ENCODE measurements around the gene ALX4.

The ALX4 gene

GRCh38 chr11:44301564-44302271 lies 8.2 kb downstream of the ALX4 start:
- no CpG with 5 or more reads among the region's 20 CpGs for WGBS (ENCODE audit: extremely low coverage, insufficient coverage, insufficient read length)
- no peak overlapping the region for H3K23ac ChIP-seq (ENCODE audit: low read length)

GRCh38 chr11:44300844-44301563 lies 8.9 kb downstream of the ALX4 start:
- Histone ChIP-seq H3K9ac (ENCODE audit: low read length) (no peak overlapping the region), H3K4ac (ENCODE audit: low read depth, low read length) (no peak overlapping the region), H3K18ac (ENCODE audit: low read length) (no peak overlapping the region), H4K91ac (ENCODE audit: low read depth, low read length) (peak overlapping the region; percentile 29), H2AFZ (ENCODE audit: insufficient read depth, low read length, poor library complexity) (no peak overlapping the region), H3K79me2 (ENCODE audit: control insufficient read depth, insufficient read depth, low read length, poor library complexity) (no peaks in the 10 kb centered on the region), H4K8ac (ENCODE audit: low read depth, low read length) (no peak overlapping the region), H3K4me1 (ENCODE audit: control insufficient read depth in 1 of 2, insufficient read depth in 2 of 2, low read length in 2 of 2) (peaks cover 12 to 24% of the 10 kb centered on the region in 2 experiments), H3K4me3 (ENCODE audit: low read depth, low read length) (no peak overlapping the region), H3K14ac (ENCODE audit: low read length) (no peak overlapping the region), H3K9me3 (ENCODE audit: insufficient read depth, low read depth, low read length) (peaks cover 5% of the 10 kb centered on the region), H3K23ac (ENCODE audit: low read length) (no peak overlapping the region), H3K27ac (ENCODE audit: low read depth, low read length) (no peak overlapping the region), H2BK12ac (ENCODE audit: low read length) (no peak overlapping the region), H3K4me2 (ENCODE audit: low read length) (no peak overlapping the region), H3K36me3 (ENCODE audit: control insufficient read depth in 1 of 2, insufficient read depth in 2 of 2, low read length in 2 of 2) (no peaks in the 10 kb centered on the region), H2BK120ac (ENCODE audit: insufficient read depth, low read length, poor library complexity) (peak overlapping the region; percentile 5), H3K27me3 (ENCODE audit: insufficient read depth, low read length) (peaks cover 37% of the 10 kb centered on the region), H3K79me1 (ENCODE audit: low read length) (peaks cover 5% of the 10 kb centered on the region), H4K12ac (ENCODE audit: low read depth, low read length) (no peak overlapping the region), H2AK5ac (ENCODE audit: low read length) (no peak overlapping the region), H2BK5ac (ENCODE audit: low read depth, low read length, poor library complexity) (no peak overlapping the region)
- DNase-seq = peak; percentile 54 to 72
- WGBS (ENCODE audit: extremely low coverage, insufficient coverage, insufficient read length) = no CpG with 5 or more reads among the region's 6 CpGs

More at GRCh38 chr11:44301564-44302271, 8.2 kb downstream of the ALX4 start:
- no peak overlapping the region for H2AFZ ChIP-seq (ENCODE audit: insufficient read depth, low read length, poor library complexity)
- H3K4me2 ChIP-seq (ENCODE audit: low read length) = no peak overlapping the region
- no peak overlapping the region for H3K4ac ChIP-seq (ENCODE audit: low read depth, low read length)
- peak overlapping the region; percentile 5 for H2BK120ac ChIP-seq (ENCODE audit: insufficient read depth, low read length, poor library complexity)
- no peak overlapping the region for H2AK5ac ChIP-seq (ENCODE audit: low read length)
- no peak overlapping the region for H3K9ac ChIP-seq (ENCODE audit: low read length)
- no peak overlapping the region for H4K12ac ChIP-seq (ENCODE audit: low read depth, low read length)
- H3K36me3 ChIP-seq (ENCODE audit: control insufficient read depth in 1 of 2, insufficient read depth in 2 of 2, low read length in 2 of 2) = no peaks in the 10 kb centered on the region
- H2BK5ac ChIP-seq (ENCODE audit: low read depth, low read length, poor library complexity) = no peak overlapping the region
- H3K79me2 ChIP-seq (ENCODE audit: control insufficient read depth, insufficient read depth, low read length, poor library complexity) = no peaks in the 10 kb centered on the region
- peak overlapping the region; percentile 42 for H3K14ac ChIP-seq (ENCODE audit: low read length)
- H3K79me1 ChIP-seq (ENCODE audit: low read length) = peaks cover 5% of the 10 kb centered on the region
- peak overlapping the region; percentile 29 for H4K91ac ChIP-seq (ENCODE audit: low read depth, low read length)
- no peak overlapping the region for H3K27ac ChIP-seq (ENCODE audit: low read depth, low read length)
- peaks cover 12 to 24% of the 10 kb centered on the region in 2 experiments for H3K4me1 ChIP-seq (ENCODE audit: control insufficient read depth in 1 of 2, insufficient read depth in 2 of 2, low read length in 2 of 2)
- H4K8ac ChIP-seq (ENCODE audit: low read depth, low read length) = peak overlapping the region; percentile 4
- peak overlapping the region; percentile 35 for H2BK12ac ChIP-seq (ENCODE audit: low read length)
- H3K27me3 ChIP-seq (ENCODE audit: insufficient read depth, low read length) = peaks cover 44% of the 10 kb centered on the region
- H3K9me3 ChIP-seq (ENCODE audit: insufficient read depth, low read depth, low read length) = peaks cover 5% of the 10 kb centered on the region
- H3K4me3 ChIP-seq (ENCODE audit: low read depth, low read length) = peak overlapping the region; percentile 13
- peak; percentile 91 to 92 for DNase-seq
- H3K18ac ChIP-seq (ENCODE audit: low read length) = peak overlapping the region; percentile 9

GRCh38 chr11:44298862-44299261 lies 11.1 kb downstream of the ALX4 start:
- Histone ChIP-seq H3K36me3 (ENCODE audit: control insufficient read depth in 1 of 2, insufficient read depth in 2 of 2, low read length in 2 of 2) (no peaks in the 10 kb centered on the region), H3K27ac (ENCODE audit: low read depth, low read length) (no peak overlapping the region), H3K4me2 (ENCODE audit: low read length) (no peak overlapping the region), H3K23ac (ENCODE audit: low read length) (no peak overlapping the region), H3K14ac (ENCODE audit: low read length) (no peak overlapping the region), H4K12ac (ENCODE audit: low read depth, low read length) (no peak overlapping the region), H2BK12ac (ENCODE audit: low read length) (no peak overlapping the region), H2AFZ (ENCODE audit: insufficient read depth, low read length, poor library complexity) (no peak overlapping the region), H3K79me1 (ENCODE audit: low read length) (peaks cover 5% of the 10 kb centered on the region), H3K4me3 (ENCODE audit: low read depth, low read length) (no peak overlapping the region), H3K18ac (ENCODE audit: low read length) (no peak overlapping the region), H2BK120ac (ENCODE audit: insufficient read depth, low read length, poor library complexity) (no peak overlapping the region), H2AK5ac (ENCODE audit: low read length) (no peak overlapping the region), H2BK5ac (ENCODE audit: low read depth, low read length, poor library complexity) (no peak overlapping the region), H4K91ac (ENCODE audit: low read depth, low read length) (no peak overlapping the region), H3K27me3 (ENCODE audit: insufficient read depth, low read length) (peaks cover 18% of the 10 kb centered on the region), H3K79me2 (ENCODE audit: control insufficient read depth, insufficient read depth, low read length, poor library complexity) (no peaks in the 10 kb centered on the region), H3K4ac (ENCODE audit: low read depth, low read length) (no peak overlapping the region), H4K8ac (ENCODE audit: low read depth, low read length) (no peak overlapping the region), H3K4me1 (ENCODE audit: control insufficient read depth in 1 of 2, insufficient read depth in 2 of 2, low read length in 2 of 2) (peaks cover 10 to 18% of the 10 kb centered on the region in 2 experiments), H3K9ac (ENCODE audit: low read length) (no peak overlapping the region), H3K9me3 (ENCODE audit: insufficient read depth, low read depth, low read length) (peaks cover 2% of the 10 kb centered on the region)
- no CpG with 5 or more reads among the region's 2 CpGs for WGBS (ENCODE audit: extremely low coverage, insufficient coverage, insufficient read length)
- no peak for DNase-seq

GRCh38 chr11:44290208-44290607 lies 19.7 kb downstream of the ALX4 start:
- no peak overlapping the region for H4K12ac ChIP-seq (ENCODE audit: low read depth, low read length)
- H3K18ac ChIP-seq (ENCODE audit: low read length) = no peak overlapping the region
- H4K8ac ChIP-seq (ENCODE audit: low read depth, low read length) = no peak overlapping the region
- no peaks in the 10 kb centered on the region for H3K79me1 ChIP-seq (ENCODE audit: low read length)
- no peak overlapping the region for H4K91ac ChIP-seq (ENCODE audit: low read depth, low read length)
- H3K14ac ChIP-seq (ENCODE audit: low read length) = no peak overlapping the region
- no peak overlapping the region for H2BK5ac ChIP-seq (ENCODE audit: low read depth, low read length, poor library complexity)
- no peaks in the 10 kb centered on the region for H3K4me1 ChIP-seq (ENCODE audit: control insufficient read depth in 1 of 2, insufficient read depth in 2 of 2, low read length in 2 of 2)
- no peak overlapping the region for H3K4ac ChIP-seq (ENCODE audit: low read depth, low read length)
- WGBS (ENCODE audit: extremely low coverage, insufficient coverage, insufficient read length) = no CpG with 5 or more reads among the region's 4 CpGs
- H2AFZ ChIP-seq (ENCODE audit: insufficient read depth, low read length, poor library complexity) = no peak overlapping the region
- H3K27me3 ChIP-seq (ENCODE audit: insufficient read depth, low read length) = no peaks in the 10 kb centered on the region
- no peaks in the 10 kb centered on the region for H3K79me2 ChIP-seq (ENCODE audit: control insufficient read depth, insufficient read depth, low read length, poor library complexity)
- no peak overlapping the region for H2BK12ac ChIP-seq (ENCODE audit: low read length)
- H3K9me3 ChIP-seq (ENCODE audit: insufficient read depth, low read depth, low read length) = no peaks in the 10 kb centered on the region
- H3K4me3 ChIP-seq (ENCODE audit: low read depth, low read length) = no peak overlapping the region
- no peak for DNase-seq
- no peak overlapping the region for H3K4me2 ChIP-seq (ENCODE audit: low read length)
- no peak overlapping the region for H3K9ac ChIP-seq (ENCODE audit: low read length)
- H3K36me3 ChIP-seq (ENCODE audit: control insufficient read depth in 1 of 2, insufficient read depth in 2 of 2, low read length in 2 of 2) = no peaks in the 10 kb centered on the region
- no peak overlapping the region for H2BK120ac ChIP-seq (ENCODE audit: insufficient read depth, low read length, poor library complexity)
- H2AK5ac ChIP-seq (ENCODE audit: low read length) = no peak overlapping the region
- no peak overlapping the region for H3K27ac ChIP-seq (ENCODE audit: low read depth, low read length)
- no peak overlapping the region for H3K23ac ChIP-seq (ENCODE audit: low read length)
